ENCODE results near the gene CACNA1E.

CACNA1E gene

DNA sequence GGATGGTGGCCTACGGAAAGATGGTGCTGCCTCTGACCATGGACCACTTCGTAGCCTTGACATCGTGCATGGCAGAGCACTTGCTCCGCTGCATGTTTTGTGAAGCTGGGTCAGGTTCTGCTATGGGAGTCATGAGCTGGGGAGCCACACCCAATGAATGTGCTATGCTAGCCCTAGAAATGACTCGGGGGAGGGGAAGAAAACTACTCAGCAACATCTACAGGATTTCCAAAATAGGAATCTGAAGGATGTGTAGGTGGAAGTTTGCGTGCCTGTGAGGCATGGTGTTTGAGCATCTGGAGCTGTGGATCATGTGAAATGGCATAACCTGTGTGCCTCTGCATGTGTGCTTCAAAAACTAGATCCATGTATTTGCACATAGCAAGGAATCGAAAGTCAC lies 247.3 kb downstream of the CACNA1E start:
- H3K27ac Mint-ChIP-seq, result no peak overlapping the region
- no peak overlapping the region for H3K4me3 Mint-ChIP-seq
- H3K4me1 Mint-ChIP-seq (ENCODE audit: low read depth), result no peaks in the 10 kb centered on the region
- DNase-seq, result no peak
- H3K36me3 Mint-ChIP-seq (ENCODE audit: low read depth), result no peaks in the 10 kb centered on the region
- H3K27me3 Mint-ChIP-seq, result peaks cover 9% of the 10 kb centered on the region
- no peaks in the 10 kb centered on the region for H3K9me3 Mint-ChIP-seq

DNA sequence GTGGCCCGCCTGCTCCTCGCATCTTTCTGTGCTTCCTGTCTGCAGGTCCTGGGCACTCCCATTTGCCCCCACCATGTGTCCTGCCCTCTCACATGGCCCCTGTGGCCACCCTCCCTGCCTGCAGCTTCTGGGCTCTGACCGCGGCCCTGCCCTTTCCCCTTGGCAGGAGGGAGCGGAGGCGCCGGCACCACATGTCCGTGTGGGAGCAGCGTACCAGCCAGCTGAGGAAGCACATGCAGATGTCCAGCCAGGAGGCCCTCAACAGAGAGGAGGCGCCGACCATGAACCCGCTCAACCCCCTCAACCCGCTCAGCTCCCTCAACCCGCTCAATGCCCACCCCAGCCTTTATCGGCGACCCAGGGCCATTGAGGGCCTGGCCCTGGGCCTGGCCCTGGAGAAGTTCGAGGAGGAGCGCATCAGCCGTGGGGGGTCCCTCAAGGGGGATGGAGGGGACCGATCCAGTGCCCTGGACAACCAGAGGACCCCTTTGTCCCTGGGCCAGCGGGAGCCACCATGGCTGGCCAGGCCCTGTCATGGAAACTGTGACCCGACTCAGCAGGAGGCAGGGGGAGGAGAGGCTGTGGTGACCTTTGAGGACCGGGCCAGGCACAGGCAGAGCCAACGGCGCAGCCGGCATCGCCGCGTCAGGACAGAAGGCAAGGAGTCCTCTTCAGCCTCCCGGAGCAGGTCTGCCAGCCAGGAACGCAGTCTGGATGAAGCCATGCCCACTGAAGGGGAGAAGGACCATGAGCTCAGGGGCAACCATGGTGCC lies 249.1 kb downstream of the CACNA1E start:
- no peak for DNase-seq
- H3K4me1 Mint-ChIP-seq (ENCODE audit: low read depth), result no peaks in the 10 kb centered on the region
- H3K9me3 Mint-ChIP-seq, result no peaks in the 10 kb centered on the region
- H3K27ac Mint-ChIP-seq, result no peak overlapping the region
- H3K27me3 Mint-ChIP-seq, result peaks cover 10% of the 10 kb centered on the region
- no peaks in the 10 kb centered on the region for H3K36me3 Mint-ChIP-seq (ENCODE audit: low read depth)
- no peak overlapping the region for H3K4me3 Mint-ChIP-seq

DNA sequence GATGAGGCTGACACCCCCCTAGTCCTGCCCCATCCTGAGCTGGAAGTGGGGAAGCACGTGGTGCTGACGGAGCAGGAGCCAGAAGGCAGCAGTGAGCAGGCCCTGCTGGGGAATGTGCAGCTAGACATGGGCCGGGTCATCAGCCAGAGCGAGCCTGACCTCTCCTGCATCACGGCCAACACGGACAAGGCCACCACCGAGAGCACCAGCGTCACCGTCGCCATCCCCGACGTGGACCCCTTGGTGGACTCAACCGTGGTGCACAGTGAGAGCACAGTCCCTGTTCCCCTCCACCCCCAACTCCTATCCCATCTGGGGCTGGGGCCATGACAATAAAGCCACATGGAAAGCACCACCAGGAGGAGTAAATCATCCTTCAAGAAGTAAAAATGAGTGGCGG lies 250.2 kb downstream of the CACNA1E start:
- Mint-ChIP-seq H3K27me3 (peaks cover 10% of the 10 kb centered on the region), H3K27ac (no peak overlapping the region), H3K4me1 (ENCODE audit: low read depth) (no peaks in the 10 kb centered on the region), H3K36me3 (ENCODE audit: low read depth) (no peaks in the 10 kb centered on the region), H3K9me3 (no peaks in the 10 kb centered on the region), H3K4me3 (no peak overlapping the region)
- no peak for DNase-seq

DNA sequence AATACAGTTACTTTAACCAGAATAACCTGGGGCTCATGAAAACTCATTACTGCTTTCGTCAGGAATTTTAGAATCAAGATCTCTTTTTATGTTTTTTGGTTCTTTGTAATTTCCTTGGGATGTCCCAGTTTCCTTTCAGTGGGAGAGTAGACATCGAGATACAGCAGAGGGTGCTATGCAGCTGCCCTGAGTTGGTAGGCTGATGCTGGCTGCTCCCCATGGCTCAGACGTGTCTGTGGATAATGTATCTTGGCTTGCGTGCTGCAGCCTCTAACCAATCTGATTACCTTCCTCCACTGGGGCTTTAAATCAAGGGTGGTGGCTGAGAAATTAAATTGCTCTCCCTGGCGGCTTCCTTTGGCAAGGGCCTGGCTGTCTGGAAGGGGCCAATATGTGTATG lies 253.7 kb downstream of the CACNA1E start:
- no peak for DNase-seq
- Mint-ChIP-seq H3K27ac (no peak overlapping the region), H3K4me1 (ENCODE audit: low read depth) (no peaks in the 10 kb centered on the region), H3K36me3 (ENCODE audit: low read depth) (no peaks in the 10 kb centered on the region), H3K4me3 (no peak overlapping the region), H3K27me3 (peaks cover 10% of the 10 kb centered on the region), H3K9me3 (no peaks in the 10 kb centered on the region)

DNA sequence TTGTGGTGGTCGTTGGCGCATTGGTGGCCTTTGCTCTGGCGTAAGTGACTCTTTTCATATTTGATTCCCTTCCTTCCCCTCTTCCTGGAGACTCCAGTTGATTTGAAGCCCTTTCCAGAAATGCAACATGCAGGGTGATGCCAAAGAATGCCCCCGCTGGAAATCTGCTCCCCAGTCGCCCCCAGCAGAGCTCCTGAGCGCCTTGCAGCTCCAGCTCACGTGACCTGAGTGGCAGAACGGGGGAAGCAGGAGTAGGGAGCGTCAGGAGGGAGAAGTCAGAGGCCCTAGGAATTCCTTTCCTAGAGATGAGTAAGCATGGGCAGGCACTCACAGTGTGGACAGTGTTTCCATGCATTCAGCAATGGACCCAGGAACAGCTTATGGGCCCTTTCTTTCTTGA lies 255.9 kb downstream of the CACNA1E start:
- no peak overlapping the region for H3K4me3 Mint-ChIP-seq
- DNase-seq, result no peak
- no peaks in the 10 kb centered on the region for H3K9me3 Mint-ChIP-seq
- H3K27me3 Mint-ChIP-seq, result peaks cover 10% of the 10 kb centered on the region
- no peaks in the 10 kb centered on the region for H3K36me3 Mint-ChIP-seq (ENCODE audit: low read depth)
- H3K4me1 Mint-ChIP-seq (ENCODE audit: low read depth), result no peaks in the 10 kb centered on the region
- no peak overlapping the region for H3K27ac Mint-ChIP-seq

DNA sequence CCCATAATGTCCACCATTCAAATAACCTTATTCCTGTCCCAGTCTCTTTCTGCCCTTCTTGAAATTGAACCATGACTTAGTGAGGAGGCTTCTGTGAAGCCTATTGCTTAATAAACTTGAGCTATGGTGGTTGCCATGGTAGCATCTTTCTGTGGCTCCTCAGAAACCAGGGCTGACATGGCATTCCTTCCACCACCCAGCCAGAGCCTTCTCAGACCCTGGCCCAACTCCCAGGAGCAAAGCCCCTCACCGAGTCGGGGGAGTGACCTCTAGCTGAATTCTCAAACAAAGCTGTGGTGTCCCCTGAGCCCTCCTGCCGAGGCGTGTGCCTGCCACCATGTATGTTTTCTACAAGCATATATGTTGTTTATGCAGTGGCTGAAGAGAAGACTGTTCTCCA lies 259.1 kb downstream of the CACNA1E start:
- no peaks in the 10 kb centered on the region for H3K36me3 Mint-ChIP-seq (ENCODE audit: low read depth)
- H3K27ac Mint-ChIP-seq, result no peak overlapping the region
- no peaks in the 10 kb centered on the region for H3K27me3 Mint-ChIP-seq
- DNase-seq, result no peak
- H3K4me1 Mint-ChIP-seq (ENCODE audit: low read depth), result no peaks in the 10 kb centered on the region
- no peaks in the 10 kb centered on the region for H3K9me3 Mint-ChIP-seq
- no peak overlapping the region for H3K4me3 Mint-ChIP-seq

DNA sequence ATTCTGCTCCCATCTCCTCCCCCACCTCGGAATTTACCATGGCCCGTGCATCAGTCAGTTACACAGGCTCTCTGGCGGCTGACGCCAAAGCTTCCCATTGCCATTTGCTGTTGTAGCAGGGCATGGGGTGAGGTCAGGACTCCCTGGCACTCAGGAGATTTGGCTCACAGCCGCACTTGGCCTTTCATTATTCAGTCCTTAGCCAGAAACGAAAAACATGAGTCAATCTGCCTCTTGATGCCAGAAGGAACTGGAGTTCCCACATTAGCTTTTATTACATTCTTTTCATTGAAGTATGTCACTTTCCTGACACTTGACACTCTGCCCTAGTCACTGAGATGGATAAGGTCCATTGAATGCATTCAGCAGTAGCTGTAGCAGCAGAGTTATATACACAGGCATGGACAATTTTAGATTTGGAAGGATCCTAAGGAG lies 260.6 kb downstream of the CACNA1E start:
- H3K4me3 Mint-ChIP-seq, result no peak overlapping the region
- no peaks in the 10 kb centered on the region for H3K9me3 Mint-ChIP-seq
- no peak overlapping the region for H3K27ac Mint-ChIP-seq
- no peak for DNase-seq
- H3K4me1 Mint-ChIP-seq (ENCODE audit: low read depth), result no peaks in the 10 kb centered on the region
- H3K36me3 Mint-ChIP-seq (ENCODE audit: low read depth), result no peaks in the 10 kb centered on the region
- no peaks in the 10 kb centered on the region for H3K27me3 Mint-ChIP-seq

DNA sequence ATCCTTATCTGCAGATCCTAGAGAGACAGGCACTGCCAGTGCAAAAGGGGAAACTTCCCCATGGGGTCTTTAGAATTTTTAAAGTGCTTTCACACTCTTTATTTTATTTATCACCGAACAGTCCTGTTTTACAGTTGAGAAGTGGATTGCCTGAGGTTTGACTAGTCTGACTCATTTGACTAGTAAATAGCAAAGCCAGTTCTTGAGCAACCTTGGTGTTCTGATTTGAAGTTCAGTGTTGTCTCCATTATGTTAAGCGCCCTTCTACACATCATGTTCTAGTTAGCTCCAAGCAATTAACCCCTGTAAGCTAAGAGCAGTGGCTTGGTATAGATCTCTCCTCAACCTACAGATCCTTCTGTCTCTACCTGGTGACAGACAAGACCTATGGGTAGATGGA lies 262.9 kb downstream of the CACNA1E start:
- no peaks in the 10 kb centered on the region for H3K36me3 Mint-ChIP-seq (ENCODE audit: low read depth)

DNA sequence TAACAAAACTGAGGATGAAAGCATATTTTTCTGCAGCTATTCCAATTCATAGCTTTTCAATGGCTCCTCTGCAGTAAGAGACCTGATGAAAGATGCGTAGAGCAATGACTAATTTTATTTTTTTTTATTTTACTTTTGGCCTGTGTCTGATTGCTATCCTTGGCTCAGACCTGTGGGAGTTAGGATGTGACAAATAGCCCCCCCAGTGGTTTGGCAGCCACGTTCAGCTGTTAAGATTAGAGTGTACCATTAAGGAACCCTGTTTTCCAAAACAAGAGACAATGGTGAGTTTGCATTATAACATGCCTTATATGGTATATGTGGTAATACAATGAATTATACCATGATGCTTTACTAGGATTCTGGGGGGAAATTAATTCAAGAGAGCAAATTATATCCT lies 264.7 kb downstream of the CACNA1E start:
- H3K9me3 Mint-ChIP-seq, result no peaks in the 10 kb centered on the region
- H3K36me3 Mint-ChIP-seq (ENCODE audit: low read depth), result no peaks in the 10 kb centered on the region
- no peak overlapping the region for H3K27ac Mint-ChIP-seq
- no peak for DNase-seq
- H3K27me3 Mint-ChIP-seq, result no peaks in the 10 kb centered on the region
- no peaks in the 10 kb centered on the region for H3K4me1 Mint-ChIP-seq (ENCODE audit: low read depth)
- H3K4me3 Mint-ChIP-seq, result no peak overlapping the region

More for the DNA sequence above, 262.9 kb downstream of the CACNA1E start:
- Mint-ChIP-seq H3K4me1 (ENCODE audit: low read depth) (no peaks in the 10 kb centered on the region), H3K9me3 (no peaks in the 10 kb centered on the region), H3K27ac (no peak overlapping the region), H3K27me3 (no peaks in the 10 kb centered on the region), H3K4me3 (no peak overlapping the region)
- DNase-seq, result no peak

DNA sequence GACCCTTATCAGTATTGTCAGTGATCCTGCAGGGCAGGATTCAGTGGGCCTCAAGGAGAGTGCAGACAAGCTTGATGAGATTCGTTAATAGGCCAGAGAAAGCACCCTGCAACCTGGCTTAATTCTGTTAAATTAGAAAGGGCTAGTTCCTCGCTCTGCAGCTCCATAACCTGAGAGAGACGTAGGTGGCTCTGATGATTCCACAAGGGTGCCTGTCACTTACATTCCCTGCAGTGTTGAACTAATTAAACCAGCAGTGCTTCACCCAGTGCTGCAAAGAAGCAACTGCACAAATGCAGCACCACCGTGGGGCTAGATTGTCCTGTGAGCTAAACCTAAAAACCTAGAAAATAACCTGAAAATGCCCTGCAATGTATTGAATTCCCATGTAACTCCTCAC lies 270.8 kb downstream of the CACNA1E start:
- Mint-ChIP-seq H3K9me3 (no peaks in the 10 kb centered on the region), H3K36me3 (ENCODE audit: low read depth) (no peaks in the 10 kb centered on the region), H3K27ac (no peak overlapping the region), H3K4me1 (ENCODE audit: low read depth) (no peaks in the 10 kb centered on the region), H3K27me3 (peaks cover 8% of the 10 kb centered on the region), H3K4me3 (no peak overlapping the region)
- DNase-seq, result no peak

DNA sequence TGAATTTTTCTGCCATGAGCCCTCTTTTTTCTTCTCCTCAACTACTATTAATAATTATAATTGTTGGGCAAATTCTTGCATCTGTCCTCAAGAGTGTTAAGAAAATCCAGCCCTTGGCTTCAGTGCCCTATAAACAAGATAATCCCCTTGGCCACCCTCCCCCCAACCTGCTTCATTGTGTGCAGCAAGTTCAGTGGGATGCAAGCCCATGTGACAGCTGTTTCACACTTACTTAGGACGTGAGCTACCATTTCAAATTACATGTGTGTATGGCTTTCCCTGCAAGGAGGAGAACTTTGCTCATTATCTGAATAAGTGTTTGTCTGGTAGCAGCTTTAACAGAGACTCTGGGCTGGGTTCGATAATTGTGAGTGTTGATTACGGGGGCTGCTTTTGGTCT lies 276.2 kb downstream of the CACNA1E start:
- Mint-ChIP-seq H3K36me3 (ENCODE audit: low read depth) (no peaks in the 10 kb centered on the region), H3K4me1 (ENCODE audit: low read depth) (no peaks in the 10 kb centered on the region), H3K27ac (no peak overlapping the region), H3K27me3 (peaks cover 13% of the 10 kb centered on the region), H3K9me3 (no peaks in the 10 kb centered on the region), H3K4me3 (no peak overlapping the region)
- DNase-seq, result no peak

DNA sequence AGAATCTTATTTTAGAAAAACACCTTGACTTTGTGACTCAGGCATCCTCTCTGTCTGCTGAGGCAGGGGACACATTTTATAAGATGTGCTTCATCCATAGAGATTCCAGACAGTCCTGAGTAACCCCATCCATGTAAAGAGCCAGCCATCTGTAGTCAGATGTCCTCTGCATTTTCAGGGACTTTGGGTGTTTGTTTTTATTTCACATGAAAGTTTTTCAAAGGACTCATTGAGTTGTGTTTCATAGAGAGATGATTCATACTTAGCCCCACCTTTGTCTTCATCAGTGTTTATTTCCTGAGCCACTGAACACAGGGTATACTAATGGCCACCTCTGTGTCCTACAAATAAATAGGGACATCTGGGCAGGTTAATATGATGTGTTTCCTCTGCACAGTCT lies 280.4 kb downstream of the CACNA1E start:
- H3K4me3 Mint-ChIP-seq, result no peak overlapping the region
- H3K27ac Mint-ChIP-seq, result no peak overlapping the region
- H3K4me1 Mint-ChIP-seq (ENCODE audit: low read depth), result no peaks in the 10 kb centered on the region
- peaks cover 13% of the 10 kb centered on the region for H3K27me3 Mint-ChIP-seq
- H3K9me3 Mint-ChIP-seq, result no peaks in the 10 kb centered on the region
- no peaks in the 10 kb centered on the region for H3K36me3 Mint-ChIP-seq (ENCODE audit: low read depth)
- DNase-seq, result no peak

DNA sequence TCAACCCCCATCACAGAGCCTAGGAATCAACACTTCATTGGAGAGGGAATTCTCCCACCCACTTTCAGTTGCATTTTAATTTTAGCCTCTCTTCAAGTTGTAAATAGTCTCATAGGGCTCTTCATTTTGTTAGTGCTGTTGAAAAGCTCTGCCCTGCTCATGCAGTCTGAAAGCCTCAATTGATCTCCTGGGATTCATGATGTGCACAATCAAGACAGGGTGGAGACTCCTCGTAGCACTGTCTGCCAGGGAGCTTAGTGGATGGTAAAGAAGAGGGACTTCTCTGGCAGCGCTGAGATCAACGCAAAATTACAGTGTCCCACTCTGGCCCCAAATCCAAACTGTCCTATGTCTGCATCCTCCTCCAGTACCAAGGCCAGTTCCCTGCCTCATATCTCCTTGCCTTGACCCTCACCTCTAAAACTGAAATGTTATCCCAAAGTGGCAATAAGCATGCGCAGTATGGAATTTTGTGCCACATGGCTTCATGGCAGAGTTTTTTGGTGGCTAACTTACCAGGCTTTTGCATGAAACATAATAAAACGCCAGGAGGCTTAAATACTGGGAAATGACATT lies 282.2 kb downstream of the CACNA1E start:
- Mint-ChIP-seq H3K36me3 (ENCODE audit: low read depth) (no peaks in the 10 kb centered on the region), H3K27me3 (peaks cover 15% of the 10 kb centered on the region), H3K27ac (no peak overlapping the region), H3K9me3 (no peaks in the 10 kb centered on the region), H3K4me3 (no peak overlapping the region), H3K4me1 (ENCODE audit: low read depth) (no peaks in the 10 kb centered on the region)
- no peak for DNase-seq

DNA sequence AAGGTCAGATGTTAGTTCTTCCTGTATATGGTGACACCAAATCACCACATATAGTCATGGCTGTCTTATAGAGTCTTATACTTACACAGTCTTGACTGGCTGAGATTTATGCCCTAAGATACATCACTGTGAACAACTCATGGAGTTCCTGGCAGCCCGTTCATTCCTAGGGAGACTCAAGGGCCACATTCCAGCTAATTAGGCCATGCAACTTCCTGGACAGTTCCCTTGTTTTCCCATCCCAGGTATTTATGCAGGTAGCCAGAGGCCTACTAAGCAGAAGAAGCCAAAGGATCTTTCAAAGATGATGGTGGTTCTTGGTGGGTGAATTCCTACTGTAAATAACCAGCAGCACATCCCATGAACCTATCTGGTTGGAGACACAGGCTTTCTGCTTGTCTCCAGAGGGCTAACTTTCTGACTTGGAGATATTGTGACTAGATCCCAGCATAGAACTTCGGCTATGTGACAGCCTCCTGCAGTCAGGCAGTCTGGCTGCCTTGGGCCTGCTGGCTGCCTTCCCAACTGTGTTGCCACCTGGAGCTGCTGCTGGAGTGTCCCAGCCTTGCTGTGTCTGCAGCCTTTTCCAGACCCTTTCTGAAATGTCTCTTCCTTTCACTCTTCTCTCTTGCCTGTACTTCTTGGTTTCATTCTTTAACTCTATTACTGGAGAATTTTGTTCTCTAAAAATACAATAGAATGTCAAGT lies 283.8 kb downstream of the CACNA1E start:
- H3K27me3 Mint-ChIP-seq, result peaks cover 26% of the 10 kb centered on the region
- H3K36me3 Mint-ChIP-seq (ENCODE audit: low read depth), result no peaks in the 10 kb centered on the region
- no peak for DNase-seq
- H3K4me3 Mint-ChIP-seq, result no peak overlapping the region
- no peaks in the 10 kb centered on the region for H3K4me1 Mint-ChIP-seq (ENCODE audit: low read depth)
- H3K9me3 Mint-ChIP-seq, result no peaks in the 10 kb centered on the region
- H3K27ac Mint-ChIP-seq, result no peak overlapping the region
